SK-N-SH (cell line): Measurements from ENCODE around the gene NRG3. TPM values are rescaled to one million over a fixed set of nuclear protein-coding genes. Genes with fewer than 3 reads are reported as not detected.
A peak's percentile ranks its signal among the peaks of the same experiment; 100 is the strongest.

Experiments
- CTCF ChIA-PET: fragments of 300-600, 350-600 bp; formaldehyde crosslinking; extraction: SDS; loops from one replicate; lab custom pipeline; 2021; lab: Yijun Ruan, JAX
- POLR2A ChIA-PET: fragments of 350-600 bp; sonication (Branson Sonifier 250); formaldehyde crosslinking; extraction: SDS; loops from one replicate; lab custom pipeline; 2020; ENCODE audit warnings: antibody characterized with exemption, inconsistent platforms; lab: Yijun Ruan, JAX
- DNase-seq: peaks from one replicate; pipeline ENCODE4 v3.0.0; 2012
- H2AFZ ChIP-seq: fragments of 200-600 bp; sonication (generic); 2 replicates; pipeline ENCODE4 v1.8.1; 2016; ENCODE audit warnings: antibody characterized with exemption, mild to moderate bottlenecking, low read depth
- H3F3A ChIP-seq: fragments of 200-600 bp; sonication (generic); replicated peaks from 2 replicates; pipeline ENCODE3; 2016; ENCODE audit warnings: antibody characterized with exemption, mild to moderate bottlenecking; ENCODE audit not compliant: insufficient read depth
- H3K27ac ChIP-seq, 2 experiments: fragments of 200-500 bp in 1 of 2; fragments of 200-600 bp in 1 of 2; sonication (Bioruptor generic) in 1 of 2; sonication (generic), shearing (Covaris generic) in 1 of 2; 2 replicates each; pipeline versions ENCODE4 v1.5.1 to v1.6.1; 2014 to 2016; ENCODE audit warnings: low read depth in 2 of 2, inconsistent platforms in 1 of 2, low read length in 1 of 2, mild to moderate bottlenecking in 1 of 2, mixed read lengths in 1 of 2
- H3K27me3 ChIP-seq: fragments of 200-600 bp; sonication (generic), shearing (Covaris generic); 2 replicates; pipeline ENCODE4 v1.6.1; 2016; ENCODE audit warnings: mixed run types; ENCODE audit not compliant: insufficient read depth
- H3K36me3 ChIP-seq, 2 experiments: fragments of 200-500 bp in 1 of 2; fragments of 200-600 bp in 1 of 2; sonication (Bioruptor generic) in 1 of 2; sonication (generic) in 1 of 2; replicated peaks in 1 of 2; 2 replicates each; pipeline versions ENCODE3 to v1.5.1; 2014 to 2016; ENCODE audit warnings: low read length in 1 of 2, mild to moderate bottlenecking in 1 of 2; ENCODE audit not compliant: insufficient read depth in 2 of 2, control insufficient read depth in 1 of 2
- H3K4me1 ChIP-seq, 2 experiments: fragments of 200-500 bp in 1 of 2; fragments of 200-600 bp in 1 of 2; sonication (Bioruptor generic) in 1 of 2; sonication (generic), shearing (Covaris generic) in 1 of 2; 2 replicates each; pipeline versions ENCODE4 v1.5.1 to v1.6.1; 2014 to 2016; ENCODE audit warnings: low read depth in 1 of 2, low read length in 1 of 2, mixed run types in 1 of 2; ENCODE audit not compliant: insufficient read depth in 2 of 2, control insufficient read depth in 1 of 2
- H3K4me2 ChIP-seq: fragments of 200-600 bp; sonication (generic), shearing (Covaris generic); 2 replicates; pipeline ENCODE4 v1.6.1; 2017; ENCODE audit warnings: mixed run types
- H3K4me3 ChIP-seq, 2 experiments: fragments of 200-500 bp in 1 of 2; fragments of 200-600 bp in 1 of 2; sonication (Bioruptor generic) in 1 of 2; sonication (generic), shearing (Covaris generic) in 1 of 2; 2 replicates each; pipeline versions ENCODE4 v1.5.1 to v1.8.1; 2014 to 2016; ENCODE audit warnings: low read depth in 2 of 2, inconsistent platforms in 1 of 2, low read length in 1 of 2, mild to moderate bottlenecking in 1 of 2, mixed read lengths in 1 of 2, moderate library complexity in 1 of 2
- H3K79me2 ChIP-seq: fragments of 200-600 bp; sonication (generic); 2 replicates; pipeline ENCODE4 v1.8.1; 2017; ENCODE audit warnings: mild to moderate bottlenecking; ENCODE audit not compliant: insufficient read depth
- H3K9ac ChIP-seq: fragments of 200-600 bp; sonication (generic); 2 replicates; pipeline ENCODE4 v1.6.1; 2017; ENCODE audit warnings: mixed run types
- H3K9me2 ChIP-seq: fragments of 200-600 bp; sonication (generic); 2 replicates; pipeline ENCODE4 v1.6.1; 2017; ENCODE audit warnings: mixed run types
- H3K9me3 ChIP-seq: fragments of 200-600 bp; sonication (generic); 2 replicates; pipeline ENCODE4 v1.6.1; 2017; ENCODE audit warnings: mixed run types, mild to moderate bottlenecking, moderate library complexity
- H4K20me1 ChIP-seq: fragments of 200-600 bp; sonication (generic); 2 replicates; pipeline ENCODE4 v1.6.1; 2017; ENCODE audit warnings: mild to moderate bottlenecking, mixed run types; ENCODE audit not compliant: insufficient read depth
- CTCF ChIP-seq: fragments of 200-600 bp; sonication (generic); IDR thresholded peaks from 2 replicates; pipeline ENCODE4 v1.6.1; 2017; ENCODE audit warnings: antibody characterized with exemption, mild to moderate bottlenecking, moderate library complexity
- ELF1 ChIP-seq: IDR thresholded peaks from 2 replicates; pipeline ENCODE4 v1.4.0; 2012
- EP300 ChIP-seq, 2 experiments: IDR thresholded peaks; 2 replicates each; pipeline versions ENCODE4 v1.4.0 to v1.6.1; 2012; ENCODE audit warnings: borderline replicate concordance in 1 of 2, low read depth in 1 of 2, low read length in 1 of 2
- EZH2phosphoT487 ChIP-seq: fragments of 200-600 bp; sonication (generic); IDR thresholded peaks from 2 replicates; pipeline ENCODE4 v1.6.1; 2017; ENCODE audit warnings: low read depth, mixed run types, mild to moderate bottlenecking, antibody characterized with exemption, moderate library complexity, borderline replicate concordance
- FOSL2 ChIP-seq: IDR thresholded peaks from 2 replicates; pipeline ENCODE4 v1.4.0; 2012; ENCODE audit warnings: low read depth, mild to moderate bottlenecking, moderate library complexity, borderline replicate concordance
- FOXJ3 ChIP-seq: sonication (generic); formaldehyde crosslinking; IDR thresholded peaks from 2 replicates; pipeline ENCODE4 v1.5.1; 2020; ENCODE audit warnings: mild to moderate bottlenecking, missing genetic modification reagents
- GABPA ChIP-seq: IDR thresholded peaks from 2 replicates; pipeline ENCODE4 v1.4.0; 2012; ENCODE audit warnings: low read depth, mild to moderate bottlenecking
- IRF3 ChIP-seq: fragments of 150-350 bp; IDR thresholded peaks from 2 replicates; pipeline ENCODE4 v1.6.1; 2016; ENCODE audit warnings: mild to moderate bottlenecking, low read depth, low read length
- MXI1 ChIP-seq: IDR thresholded peaks from 2 replicates; pipeline ENCODE4 v1.6.1; 2012; ENCODE audit warnings: mild to moderate bottlenecking, low read depth, low read length, improper control_type of control experiment
- NRF1 ChIP-seq: IDR thresholded peaks from 2 replicates; pipeline ENCODE4 v1.6.1; 2012; ENCODE audit warnings: low read depth, mild to moderate bottlenecking, low read length
- RAD21 ChIP-seq: IDR thresholded peaks from 2 replicates; pipeline ENCODE4 v1.6.1; 2012; ENCODE audit warnings: mild to moderate bottlenecking, low read length
- RCOR1 ChIP-seq: fragments of 150-350 bp; IDR thresholded peaks from 2 replicates; pipeline ENCODE4 v1.6.1; 2017; ENCODE audit warnings: antibody characterized with exemption, low read length
- SIN3A ChIP-seq: IDR thresholded peaks from 2 replicates; pipeline ENCODE4 v1.6.1; 2012; ENCODE audit warnings: low read depth, mild to moderate bottlenecking, low read length, moderate library complexity, borderline replicate concordance
- TAF1 ChIP-seq: IDR thresholded peaks from 2 replicates; pipeline ENCODE4 v1.6.1; 2012; ENCODE audit warnings: low read depth, mild to moderate bottlenecking, low read length, moderate library complexity, borderline replicate concordance
- TCF12 ChIP-seq: IDR thresholded peaks from 2 replicates; pipeline ENCODE4 v1.4.0; 2012
- TEAD4 ChIP-seq: IDR thresholded peaks from 2 replicates; pipeline ENCODE4 v1.4.0; 2012; ENCODE audit warnings: mild to moderate bottlenecking, borderline replicate concordance; ENCODE audit not compliant: insufficient read depth
- YY1 ChIP-seq: IDR thresholded peaks from 2 replicates; pipeline ENCODE4 v1.4.0; 2012; ENCODE audit warnings: low read depth, mild to moderate bottlenecking
- ZBTB33 ChIP-seq: IDR thresholded peaks from 2 replicates; pipeline ENCODE4 v1.4.0; 2012; ENCODE audit warnings: low read depth, borderline replicate concordance
- whole genome bisulfite sequencing: methylation state at CpG from one replicate; pipeline ENCODE4 v1.1.6; 2017; ENCODE audit warnings: low lambda C conversion rate; 5-methylcytosine and 5-hydroxymethylcytosine counted together
- polyA plus RNA-seq, 3 experiments: library from polyadenylated mRNA; depleted of rRNA; stranded (reverse); fragments of >200 nt; gene quantifications; 2 replicates each; pipeline ENCODE4 v1.2.3, GENCODE V29; 2012

NRG3 gene
- polyA plus RNA-seq, 1 of the 3 experiments (the other 2 are of a cell fraction): 0.03 TPM

- CTCF ChIA-PET: interaction anchor here (0.6 kb wide), 1 partner anchor 189 kb away, joined by 3 read pairs; no protein-coding TSS in a partner anchor
These were observed 689.6 kb downstream of the NRG3 start for GRCh38 chr10:82564353-82565196.

GRCh38 chr10:82565197-82565575 is 690.2 kb downstream of the NRG3 start:
- Histone ChIP-seq H3K9ac (no peak overlapping the region), H3K4me3 (no peak overlapping the region), H3K9me2 (no peaks in the 10 kb centered on the region), H3F3A (no peaks in the 10 kb centered on the region), H3K27me3 (no peaks in the 10 kb centered on the region), H3K36me3 (no peaks in the 10 kb centered on the region), H2AFZ (no peak overlapping the region), H3K4me1 (no peaks in the 10 kb centered on the region), H3K9me3 (no peaks in the 10 kb centered on the region), H3K79me2 (no peaks in the 10 kb centered on the region), H3K27ac (peak overlapping the region in 1 of 2 experiments; percentile 10; a peak in 2 of 4 replicates), H3K4me2 (no peak overlapping the region), H4K20me1 (no peaks in the 10 kb centered on the region)
- ChIA-PET CTCF (no interaction called here), POLR2A (no interaction called here)
- no peak for DNase-seq
- TF ChIP-seq EP300 (IDR thresholded peaks at IDR 0.05; ENCODE audit: borderline replicate concordance in 1 of 2, low read depth in 1 of 2, low read length in 1 of 2): no peak
- no peak for TF ChIP-seq FOSL2
- TF ChIP-seq TCF12: no peak
- TF ChIP-seq EZH2phosphoT487: no peak
- no peak for TF ChIP-seq SIN3A
- TF ChIP-seq YY1: no peak
- no peak for TF ChIP-seq RAD21
- TF ChIP-seq ELF1: no peak
- TF ChIP-seq RCOR1: no peak
- no peak for TF ChIP-seq MXI1
- TF ChIP-seq NRF1: no peak
- no peak for TF ChIP-seq CTCF
- no peak for TF ChIP-seq TAF1
- TF ChIP-seq GABPA: no peak
- TF ChIP-seq FOXJ3 (CRISPR knock-in tag): no peak
- no peak for TF ChIP-seq TEAD4

More at GRCh38 chr10:82564353-82565196, 689.6 kb downstream of the NRG3 start:
- Histone ChIP-seq H3K9me3 (no peaks in the 10 kb centered on the region), H3K79me2 (no peaks in the 10 kb centered on the region), H3K36me3 (no peaks in the 10 kb centered on the region), H3K4me1 (no peaks in the 10 kb centered on the region), H3K27me3 (no peaks in the 10 kb centered on the region), H2AFZ (peak overlapping the region; percentile 37; the same call in 1 of the 2 replicates), H3K27ac (peak overlapping the region in 1 of 2 experiments; percentile 10; a peak in 2 of 4 replicates), H3K9ac (no peak overlapping the region), H3K4me2 (no peak overlapping the region), H3F3A (no peaks in the 10 kb centered on the region), H4K20me1 (no peaks in the 10 kb centered on the region), H3K9me2 (no peaks in the 10 kb centered on the region), H3K4me3 (no peak overlapping the region)
- WGBS: 45% methylated on average over 7 of the region's 7 CpGs
- DNase-seq: no peak
- TF ChIP-seq GABPA (no peak), NRF1 (no peak), ELF1 (no peak), ZBTB33 (no peak), IRF3 (no peak)
- POLR2A ChIA-PET: no interaction called here
